Activated T-cell treated with anti-CD3 and anti-CD28 coated beads for 48 hours (primary cell): ENCODE data around the gene MAGI2.
"Not testable (repeated sequence)": the region's sequence is repeated elsewhere in the genome, so short reads cannot be mapped to it uniquely, and the experiment has no call there.

Experiments used
- DNase-seq: peaks from one replicate; pipeline ENCODE4 v3.0.0-alpha.2; 2020; ENCODE audit warnings: low read depth

The MAGI2 gene

DNA sequence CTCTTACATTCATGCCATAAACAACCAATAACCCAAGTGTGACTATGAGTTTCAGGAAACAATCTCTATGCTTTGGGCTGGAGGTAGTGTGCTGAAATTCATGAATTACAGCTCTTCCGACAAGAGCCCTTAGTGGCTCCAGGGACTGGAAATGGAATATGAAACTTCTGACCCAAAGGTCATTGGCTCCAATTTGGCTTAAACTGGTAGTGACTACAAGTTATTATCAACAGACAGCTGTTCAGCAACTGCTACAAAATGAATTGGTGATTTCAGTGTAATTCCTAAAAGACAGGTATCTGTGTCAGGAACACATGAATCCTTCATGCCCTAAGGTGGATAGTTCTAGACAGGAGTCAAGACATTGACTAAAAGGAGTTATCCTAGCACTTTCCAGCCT is 909.5 kb downstream of the MAGI2 start:
- DNase-seq, result no peak

DNA sequence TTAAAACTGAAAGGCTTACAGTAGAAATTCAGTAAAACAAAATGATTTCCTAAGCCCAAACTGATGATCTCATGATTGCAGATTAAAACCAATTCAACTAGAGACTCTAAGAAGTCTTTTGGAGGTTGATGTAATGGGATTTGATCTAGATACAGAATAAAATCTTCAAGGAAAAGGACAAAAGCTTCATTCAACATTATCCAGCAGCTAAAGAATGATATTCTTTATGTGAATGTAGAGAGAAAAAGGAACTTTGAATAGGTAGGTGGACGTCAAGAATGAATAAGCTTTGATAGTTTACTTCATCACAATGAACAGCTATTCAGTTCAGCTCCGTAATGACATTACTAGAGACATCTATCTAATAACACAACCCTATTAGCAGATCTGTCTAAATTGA is 910.5 kb downstream of the MAGI2 start:
- no peak for DNase-seq

DNA sequence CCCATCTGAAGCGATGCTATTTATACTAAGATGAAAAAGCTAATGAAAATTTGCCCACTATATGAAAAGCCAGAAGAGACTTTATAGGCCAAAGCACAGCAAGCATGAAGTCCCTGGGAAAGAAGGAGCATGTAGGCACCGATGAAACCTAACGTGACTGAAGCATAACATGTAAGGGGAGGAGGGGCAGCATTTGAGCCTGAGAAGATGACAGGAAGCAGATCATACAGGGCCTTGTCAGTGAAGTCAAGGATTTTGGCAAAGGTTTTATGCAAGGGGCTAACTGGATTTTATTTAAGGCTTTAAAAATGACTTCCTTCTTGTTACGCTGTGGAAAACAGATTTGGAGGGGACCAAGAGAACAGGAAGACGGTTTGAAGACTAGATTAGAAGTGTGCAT is 910.9 kb downstream of the MAGI2 start:
- no peak for DNase-seq

DNA sequence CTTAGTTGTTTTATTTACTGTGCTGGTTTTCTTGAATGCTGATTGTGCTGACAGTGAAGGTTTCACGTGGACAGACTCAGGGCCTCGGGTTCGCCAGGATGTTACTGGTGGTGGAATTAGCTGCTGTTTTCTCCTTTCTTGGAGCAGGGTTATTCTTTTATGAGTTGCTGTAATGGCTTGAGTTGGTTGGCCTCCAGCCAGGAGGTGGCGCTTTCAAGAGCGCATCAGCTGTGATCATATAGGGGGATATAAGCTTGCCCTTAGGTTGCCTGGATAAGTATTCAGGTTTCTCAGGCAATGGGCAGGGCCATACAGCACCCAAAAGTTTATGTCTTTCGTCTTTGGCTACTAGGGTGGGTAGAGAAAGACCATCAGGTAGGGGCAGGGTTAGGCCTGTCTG is 913.6 kb downstream of the MAGI2 start:
- DNase-seq, result no peak

- DNase-seq, result no peak
Observed at GRCh38 chr7:78535655-78536054, 917.8 kb downstream of the MAGI2 start.

- no peak for DNase-seq
Observed at GRCh38 chr7:78530351-78530750, 923.1 kb downstream of the MAGI2 start.

DNA sequence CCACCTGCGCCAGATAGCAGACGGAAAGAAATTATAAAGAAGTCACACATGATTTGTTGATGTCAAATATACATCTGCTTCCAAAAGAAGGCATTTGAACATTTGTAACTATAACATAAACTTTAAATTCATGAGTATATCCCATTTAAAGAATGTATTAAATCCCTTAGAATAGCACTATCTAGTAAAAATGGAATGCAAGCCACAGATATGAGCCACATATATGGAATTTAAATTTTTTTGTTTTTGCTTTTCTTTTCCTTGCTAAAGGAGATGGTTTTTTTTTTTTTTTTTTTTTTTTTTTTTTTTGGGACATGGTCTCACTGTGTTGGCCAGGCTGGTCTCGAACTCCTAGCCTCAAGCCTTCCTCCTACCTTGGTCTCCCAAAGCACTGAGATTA is 924.1 kb downstream of the MAGI2 start:
- DNase-seq, result no peak

DNA sequence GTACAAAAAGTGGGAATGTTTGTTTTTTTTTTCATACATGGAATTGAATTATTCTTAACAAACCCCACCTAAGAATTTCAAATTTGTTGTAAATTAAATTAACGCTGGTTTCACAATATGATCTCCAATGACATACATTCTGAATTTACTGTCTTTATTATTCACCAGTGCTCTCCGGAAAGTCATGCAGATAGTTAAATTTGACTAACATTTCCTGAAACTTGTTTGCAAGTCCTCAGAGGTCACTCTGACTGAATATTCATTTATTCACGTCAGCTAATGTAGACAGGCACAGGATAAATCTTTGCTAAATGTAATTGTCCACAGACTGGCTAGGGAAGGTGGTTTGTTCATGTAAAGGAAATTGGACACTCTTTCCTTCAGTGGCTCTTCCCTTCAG is 924.5 kb downstream of the MAGI2 start:
- no peak for DNase-seq

DNA sequence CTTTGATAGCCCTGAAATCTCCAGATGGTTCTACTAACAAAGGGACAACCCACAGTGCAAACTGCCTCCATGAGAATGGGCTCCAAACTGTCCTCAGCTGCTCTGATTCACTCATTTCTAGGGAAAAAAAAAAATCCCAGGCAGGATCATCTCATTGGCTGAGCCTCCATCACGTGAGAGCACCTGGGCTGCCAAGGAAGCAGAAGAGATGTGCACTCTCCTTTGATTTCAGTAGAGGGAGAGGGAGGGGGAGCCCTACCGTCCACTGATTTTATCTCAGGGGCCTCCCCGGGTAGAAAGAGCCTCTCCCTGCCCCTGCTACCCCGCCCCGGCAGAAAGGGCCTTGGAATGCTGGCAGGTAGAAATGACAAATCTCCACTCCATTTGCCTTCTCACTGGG is 929.5 kb downstream of the MAGI2 start:
- no peak for DNase-seq

DNA sequence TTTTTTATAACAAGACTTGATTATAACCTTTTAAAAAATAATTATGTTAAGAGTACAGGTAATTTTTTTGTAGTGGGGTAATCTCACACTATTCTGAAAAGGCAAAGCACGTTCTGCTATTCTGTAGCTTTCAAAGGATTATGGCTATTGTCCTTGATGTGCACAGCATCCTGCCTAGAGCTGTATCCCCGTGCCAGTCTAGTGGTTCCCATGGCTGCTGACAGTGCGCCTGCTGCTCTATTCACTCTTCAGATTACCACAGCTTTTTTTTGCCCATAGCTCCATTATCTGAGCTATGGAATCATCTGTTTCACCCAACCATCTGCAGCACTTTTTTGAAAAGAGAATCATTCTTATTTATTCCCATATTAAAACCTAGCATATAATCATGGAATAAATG is 931.5 kb downstream of the MAGI2 start:
- no peak for DNase-seq

DNA sequence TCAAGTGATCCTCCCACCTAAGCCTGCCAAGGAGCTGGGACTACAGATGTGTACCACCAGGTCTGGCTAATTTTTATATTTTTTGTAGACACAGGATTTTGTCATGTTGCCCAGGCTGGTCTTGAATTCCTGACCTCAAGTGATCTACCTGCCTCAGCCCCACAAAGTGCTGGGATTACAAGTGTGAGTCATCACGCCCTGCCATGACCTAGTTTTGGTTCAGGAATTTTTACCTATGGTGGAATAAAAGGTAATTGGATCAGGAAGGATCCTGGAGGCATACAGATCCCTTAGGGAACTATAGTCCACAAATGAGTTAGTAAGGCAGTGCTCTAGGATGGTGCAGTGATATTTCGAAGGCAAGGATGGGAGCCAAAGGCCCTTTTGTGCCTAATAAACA is 937.0 kb downstream of the MAGI2 start:
- no peak for DNase-seq

GRCh38 chr7:78514634-78515033 is 938.8 kb downstream of the MAGI2 start:
- no peak for DNase-seq

DNA sequence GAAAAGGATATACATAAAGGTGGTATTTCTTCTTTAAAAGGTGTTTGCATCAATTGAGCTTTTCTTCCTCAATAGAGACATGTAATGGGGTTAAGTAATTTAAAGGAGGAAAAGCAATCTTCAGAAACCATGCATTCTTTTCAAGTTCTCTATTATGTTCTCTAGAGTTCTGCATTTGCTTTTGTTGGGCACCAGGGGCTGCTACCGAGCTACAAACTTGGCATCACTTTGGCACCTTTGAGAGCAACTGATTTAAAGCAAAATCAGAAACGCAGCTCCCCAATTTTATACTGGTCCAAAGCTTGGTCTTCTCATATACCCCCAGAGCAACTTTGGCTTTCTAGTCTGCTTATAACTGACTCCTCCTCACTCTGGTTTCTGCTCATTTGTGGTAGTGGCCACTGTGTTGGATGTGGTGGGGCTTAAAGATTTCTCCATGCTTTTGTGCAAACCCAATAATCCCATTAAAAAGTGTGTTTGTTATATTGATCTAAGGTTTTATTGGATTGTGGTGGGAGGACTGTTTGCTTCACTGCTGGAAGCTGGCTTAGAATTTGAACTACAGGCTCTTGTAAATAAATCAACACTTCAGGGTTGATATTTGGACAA is 942.8 kb downstream of the MAGI2 start:
- DNase-seq, result no peak

- not testable (repeated sequence) for DNase-seq
Observed at GRCh38 chr7:78503301-78503700, 950.2 kb downstream of the MAGI2 start.

GRCh38 chr7:78501064-78501463 is 952.4 kb downstream of the MAGI2 start:
- DNase-seq, result no peak

DNA sequence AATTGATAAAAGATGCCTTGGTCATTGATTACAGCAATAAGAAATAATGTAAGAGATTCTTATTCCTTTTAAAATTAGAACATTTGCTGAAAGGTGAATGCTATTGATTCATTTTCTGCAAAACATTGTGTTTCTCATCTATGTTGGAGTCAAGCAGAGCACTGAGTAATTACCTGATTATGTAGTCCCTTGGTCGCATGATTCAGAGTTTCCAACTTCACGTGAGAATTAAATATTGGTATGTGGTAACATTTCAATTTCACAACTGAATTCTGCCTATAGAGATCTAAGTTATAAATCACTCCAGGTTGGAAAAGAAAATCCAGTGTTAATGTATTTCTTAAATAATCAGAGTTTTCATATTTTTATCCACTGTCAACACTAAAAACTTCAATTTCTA is 953.5 kb downstream of the MAGI2 start:
- DNase-seq, result no peak

DNA sequence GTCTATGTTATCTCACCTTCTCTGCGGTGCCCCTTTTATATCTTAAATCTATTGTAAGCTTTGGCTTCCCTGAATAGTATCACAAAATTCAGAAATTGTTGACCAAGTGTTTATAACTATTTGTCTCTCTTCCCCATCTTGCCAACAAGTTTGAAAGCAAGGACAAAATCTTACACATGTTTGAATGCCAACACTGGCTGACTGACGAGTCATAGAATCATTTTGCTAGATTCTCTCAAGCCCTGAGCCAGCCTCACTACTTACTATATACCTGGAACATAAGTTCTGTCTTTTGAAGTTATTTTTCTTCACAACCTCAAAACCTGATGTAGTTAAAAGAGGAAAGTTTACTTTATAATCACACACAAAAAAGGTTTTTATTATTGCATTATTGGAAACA is 954.2 kb downstream of the MAGI2 start:
- DNase-seq, result no peak

- no peak for DNase-seq
Observed at GRCh38 chr7:78497728-78498427, 955.6 kb downstream of the MAGI2 start.

GRCh38 chr7:78496096-78496630 is 957.3 kb downstream of the MAGI2 start:
- no peak for DNase-seq

DNA sequence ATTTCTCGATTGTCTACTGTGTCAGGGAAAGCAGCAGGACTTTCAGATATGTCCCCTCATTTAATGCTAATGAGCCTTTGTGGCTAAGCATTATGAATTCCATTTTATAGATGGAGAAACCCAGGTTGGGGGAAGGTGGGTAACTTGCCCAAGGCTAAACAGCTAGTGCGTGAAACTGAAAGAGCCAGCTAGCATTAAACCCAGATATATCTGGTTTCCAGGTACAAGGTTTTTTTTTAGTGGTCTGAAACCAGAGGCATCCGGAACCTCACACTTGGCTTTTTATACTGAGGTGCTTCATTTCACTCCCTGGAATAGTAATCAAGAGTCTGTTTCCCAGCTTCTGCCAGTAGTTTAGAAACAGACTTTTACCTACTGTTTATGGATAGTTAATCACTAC is 960.1 kb downstream of the MAGI2 start:
- no peak for DNase-seq

GRCh38 chr7:78492146-78492545 is 961.3 kb downstream of the MAGI2 start:
- no peak for DNase-seq

DNA sequence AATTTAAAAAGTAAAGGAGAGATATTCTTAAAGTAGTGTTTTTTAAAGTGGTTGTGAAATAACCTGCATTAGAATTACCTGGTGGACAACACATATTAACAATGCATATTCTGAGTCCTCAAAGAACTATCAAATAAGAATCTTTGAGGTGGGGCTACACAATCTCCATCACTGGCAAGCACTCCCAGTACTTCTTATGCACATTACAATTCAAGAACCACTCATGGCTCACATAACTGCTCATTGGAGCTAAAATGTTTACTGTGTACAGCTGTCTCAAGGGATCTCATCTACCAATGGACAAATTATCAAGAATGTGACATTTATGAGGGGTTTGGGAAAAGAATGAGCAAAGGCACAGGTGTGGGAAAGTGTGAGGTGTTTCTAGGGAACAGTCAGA is 962.9 kb downstream of the MAGI2 start:
- no peak for DNase-seq

GRCh38 chr7:78489476-78490240 is 963.8 kb downstream of the MAGI2 start:
- no peak for DNase-seq
